ENCODE results near the gene BOD1. TPM values are rescaled to one million over a fixed set of nuclear protein-coding genes. Genes with fewer than 3 reads are reported as not detected.

Gene BOD1
- total and polyA plus RNA-seq, 2 donors (not counting 1 experiment from before 2014, with no cell fraction given) = 60.7 to 86.9 TPM

DNA sequence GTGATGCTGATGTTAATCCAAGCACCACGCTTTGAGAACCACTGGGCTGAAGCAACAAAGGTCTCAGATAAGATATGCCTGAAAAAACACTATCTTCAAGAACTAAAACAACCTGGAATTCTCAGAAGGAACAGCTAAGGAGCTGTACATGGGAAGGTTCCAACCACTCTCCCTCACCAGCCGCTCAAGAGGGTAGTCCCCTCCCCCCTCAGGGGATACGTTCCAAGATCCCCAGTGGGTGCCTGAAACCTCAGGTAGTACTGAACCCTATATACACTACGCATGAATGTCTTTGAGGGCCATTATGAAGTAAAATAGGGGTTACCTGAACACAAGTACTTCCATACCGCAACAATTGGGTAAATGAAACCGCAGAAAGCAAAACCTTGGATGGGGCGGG, 1.9 kb downstream of the BOD1 start:
- H3K36me3 ChIP-seq (ENCODE audit: control insufficient read depth, insufficient read depth, low read length) = peaks cover 2% of the 10 kb centered on the region
- peak overlapping the region in 3 of 4 experiments; percentile 30 to 88 (median 78) for H3K4me3 ChIP-seq (replicated peaks in 1 of 4; ENCODE audit: control extremely low read depth in 1 of 4, insufficient read depth in 1 of 4, low read depth in 3 of 4, low read length in 4 of 4)
- no peak overlapping the region for H3K9ac ChIP-seq (ENCODE audit: insufficient read depth, low read length)
- no peak overlapping the region for H3K27ac ChIP-seq (ENCODE audit: insufficient read depth, low read length)
- peaks cover 2% of the 10 kb centered on the region for H4K20me1 ChIP-seq (ENCODE audit: control insufficient read depth, extremely low read depth, insufficient read depth, low read length)
- peaks cover 57% of the 10 kb centered on the region for H3K79me2 ChIP-seq (ENCODE audit: control insufficient read depth, insufficient read depth, low read length)
- no peaks in the 10 kb centered on the region for H3K9me3 ChIP-seq (ENCODE audit: control insufficient read depth, insufficient read depth, low read depth, low read length)
- no peaks in the 10 kb centered on the region for H3K4me1 ChIP-seq (ENCODE audit: control insufficient read depth, extremely low read depth, insufficient read depth, low read length)
- peak overlapping the region; percentile 96 for H3K4me2 ChIP-seq (ENCODE audit: extremely low read depth, insufficient read depth, low read length)
- no peak for TF ChIP-seq EZH2 (IDR thresholded peaks at IDR 0.05; ENCODE audit: low read length, missing control alignments)
- TF ChIP-seq, protein P1, sequence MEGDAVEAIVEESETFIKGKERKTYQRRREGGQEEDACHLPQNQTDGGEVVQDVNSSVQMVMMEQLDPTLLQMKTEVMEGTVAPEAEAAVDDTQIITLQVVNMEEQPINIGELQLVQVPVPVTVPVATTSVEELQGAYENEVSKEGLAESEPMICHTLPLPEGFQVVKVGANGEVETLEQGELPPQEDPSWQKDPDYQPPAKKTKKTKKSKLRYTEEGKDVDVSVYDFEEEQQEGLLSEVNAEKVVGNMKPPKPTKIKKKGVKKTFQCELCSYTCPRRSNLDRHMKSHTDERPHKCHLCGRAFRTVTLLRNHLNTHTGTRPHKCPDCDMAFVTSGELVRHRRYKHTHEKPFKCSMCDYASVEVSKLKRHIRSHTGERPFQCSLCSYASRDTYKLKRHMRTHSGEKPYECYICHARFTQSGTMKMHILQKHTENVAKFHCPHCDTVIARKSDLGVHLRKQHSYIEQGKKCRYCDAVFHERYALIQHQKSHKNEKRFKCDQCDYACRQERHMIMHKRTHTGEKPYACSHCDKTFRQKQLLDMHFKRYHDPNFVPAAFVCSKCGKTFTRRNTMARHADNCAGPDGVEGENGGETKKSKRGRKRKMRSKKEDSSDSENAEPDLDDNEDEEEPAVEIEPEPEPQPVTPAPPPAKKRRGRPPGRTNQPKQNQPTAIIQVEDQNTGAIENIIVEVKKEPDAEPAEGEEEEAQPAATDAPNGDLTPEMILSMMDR (conservative IDR thresholded peaks at IDR 0.05 in 1 of 2, IDR thresholded peaks at IDR 0.05 in 1 of 2; ENCODE audit: low read depth in 1 of 2, low read length in 2 of 2) = no peak
- no peaks in the 10 kb centered on the region for H3K27me3 ChIP-seq (ENCODE audit: control insufficient read depth, insufficient read depth, low read length)
- no peak for DNase-seq (ENCODE audit: low read depth in 2 of 2)
- no peak overlapping the region for H2AFZ ChIP-seq (ENCODE audit: low read length)

DNA sequence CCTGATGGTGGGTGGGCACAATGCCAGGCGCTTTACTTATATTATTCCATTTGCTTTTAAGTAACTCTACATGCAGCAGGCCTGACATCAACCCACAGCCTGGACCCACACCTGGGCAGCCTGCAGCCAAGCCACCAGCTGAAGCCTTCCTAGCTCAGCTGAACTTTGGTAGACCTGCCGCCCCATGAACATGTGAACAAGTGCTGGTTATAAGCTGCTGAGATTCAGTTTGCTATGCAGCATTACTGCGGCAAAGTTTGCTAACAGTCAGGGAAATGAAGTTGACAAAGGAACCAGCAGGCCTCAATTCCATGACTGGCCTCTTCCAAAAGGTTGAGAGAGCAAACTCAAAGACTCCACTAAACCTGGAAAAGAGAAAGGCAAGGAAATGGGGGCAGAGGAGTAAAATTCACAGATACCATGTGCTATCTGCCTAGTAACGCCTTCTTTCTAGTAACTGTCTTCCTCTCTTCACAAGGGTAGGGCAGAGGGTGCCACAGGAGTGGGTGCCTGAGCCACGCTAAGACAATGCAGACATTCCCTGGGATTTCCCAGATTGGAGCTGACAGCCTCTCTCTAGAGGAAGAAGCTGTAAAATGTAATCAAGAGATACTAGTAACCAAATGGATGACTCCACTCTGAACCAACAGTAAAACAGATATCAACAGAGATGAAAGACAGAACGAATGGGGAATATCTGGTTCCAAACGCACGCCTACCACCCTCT, 2.9 kb downstream of the BOD1 start:
- Histone ChIP-seq H4K20me1 (ENCODE audit: control insufficient read depth, extremely low read depth, insufficient read depth, low read length) (peaks cover 2% of the 10 kb centered on the region), H3K79me2 (ENCODE audit: control insufficient read depth, insufficient read depth, low read length) (peaks cover 63% of the 10 kb centered on the region), H3K27ac (ENCODE audit: insufficient read depth, low read length) (no peak overlapping the region), H3K9ac (ENCODE audit: insufficient read depth, low read length) (no peak overlapping the region), H3K36me3 (ENCODE audit: control insufficient read depth, insufficient read depth, low read length) (peaks cover 2% of the 10 kb centered on the region), H2AFZ (ENCODE audit: low read length) (no peak overlapping the region), H3K27me3 (ENCODE audit: control insufficient read depth, insufficient read depth, low read length) (no peaks in the 10 kb centered on the region), H3K4me3 (replicated peaks in 1 of 4; ENCODE audit: control extremely low read depth in 1 of 4, insufficient read depth in 1 of 4, low read depth in 3 of 4, low read length in 4 of 4) (peak overlapping the region in 1 of 4 experiments; percentile 88), H3K4me1 (ENCODE audit: control insufficient read depth, extremely low read depth, insufficient read depth, low read length) (no peaks in the 10 kb centered on the region), H3K9me3 (ENCODE audit: control insufficient read depth, insufficient read depth, low read depth, low read length) (no peaks in the 10 kb centered on the region), H3K4me2 (ENCODE audit: extremely low read depth, insufficient read depth, low read length) (no peak overlapping the region)
- TF ChIP-seq, protein P1 (conservative IDR thresholded peaks at IDR 0.05 in 1 of 2, IDR thresholded peaks at IDR 0.05 in 1 of 2; ENCODE audit: low read depth in 1 of 2, low read length in 2 of 2) = no peak
- no peak for TF ChIP-seq EZH2 (IDR thresholded peaks at IDR 0.05; ENCODE audit: low read length, missing control alignments)
- DNase-seq (ENCODE audit: low read depth in 2 of 2) = no peak

DNA sequence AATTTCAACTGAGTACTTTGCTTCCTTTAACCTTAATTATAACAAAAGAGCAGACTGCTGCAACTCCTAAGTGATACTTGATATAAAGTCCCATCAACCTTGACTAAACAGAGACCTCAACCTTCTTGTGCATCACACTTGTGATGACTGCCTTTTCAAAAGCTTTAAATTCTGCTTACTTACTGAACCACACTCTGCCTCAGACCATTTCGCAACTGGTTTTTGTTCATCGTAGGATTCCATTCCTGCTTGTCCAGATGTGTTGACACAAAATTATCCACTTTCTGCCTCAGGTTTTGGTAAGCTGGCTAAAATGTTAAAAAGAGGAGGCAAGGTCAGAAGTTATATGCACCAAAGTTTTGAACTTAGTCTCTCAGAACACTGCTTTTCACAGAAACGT, 3.5 kb downstream of the BOD1 start:
- no peak overlapping the region for H3K27ac ChIP-seq (ENCODE audit: insufficient read depth, low read length)

More for the DNA sequence above, 3.5 kb downstream of the BOD1 start:
- no peak overlapping the region for H2AFZ ChIP-seq (ENCODE audit: low read length)
- no peak overlapping the region for H3K4me3 ChIP-seq (replicated peaks in 1 of 4; ENCODE audit: control extremely low read depth in 1 of 4, insufficient read depth in 1 of 4, low read depth in 3 of 4, low read length in 4 of 4)
- H3K36me3 ChIP-seq (ENCODE audit: control insufficient read depth, insufficient read depth, low read length) = peaks cover 2% of the 10 kb centered on the region
- TF ChIP-seq, protein P1 (conservative IDR thresholded peaks at IDR 0.05 in 1 of 2, IDR thresholded peaks at IDR 0.05 in 1 of 2; ENCODE audit: low read depth in 1 of 2, low read length in 2 of 2) = no peak
- no peak for TF ChIP-seq EZH2 (IDR thresholded peaks at IDR 0.05; ENCODE audit: low read length, missing control alignments)
- H4K20me1 ChIP-seq (ENCODE audit: control insufficient read depth, extremely low read depth, insufficient read depth, low read length) = peaks cover 2% of the 10 kb centered on the region
- H3K27me3 ChIP-seq (ENCODE audit: control insufficient read depth, insufficient read depth, low read length) = no peaks in the 10 kb centered on the region
- peaks cover 64% of the 10 kb centered on the region for H3K79me2 ChIP-seq (ENCODE audit: control insufficient read depth, insufficient read depth, low read length)
- H3K4me1 ChIP-seq (ENCODE audit: control insufficient read depth, extremely low read depth, insufficient read depth, low read length) = no peaks in the 10 kb centered on the region
- peak in 1 of 2 donors; percentile 36 for DNase-seq (ENCODE audit: low read depth in 2 of 2)
- H3K4me2 ChIP-seq (ENCODE audit: extremely low read depth, insufficient read depth, low read length) = no peak overlapping the region
- no peaks in the 10 kb centered on the region for H3K9me3 ChIP-seq (ENCODE audit: control insufficient read depth, insufficient read depth, low read depth, low read length)
- H3K9ac ChIP-seq (ENCODE audit: insufficient read depth, low read length) = no peak overlapping the region
